HG02973 (cell line): ENCODE results near the gene DNMT3A.

Experiments
- ATAC-seq: cut with Tn5 transposase; IDR thresholded peaks from one replicate; pipeline ENCODE4 v1.9.1; 2021; ENCODE audit warnings: moderate library complexity; ENCODE audit not compliant: unreplicated experiment

DNMT3A gene

GRCh38 chr2:25245141-25245540, 96.6 kb downstream of the DNMT3A start:
- no peak for ATAC-seq

DNA sequence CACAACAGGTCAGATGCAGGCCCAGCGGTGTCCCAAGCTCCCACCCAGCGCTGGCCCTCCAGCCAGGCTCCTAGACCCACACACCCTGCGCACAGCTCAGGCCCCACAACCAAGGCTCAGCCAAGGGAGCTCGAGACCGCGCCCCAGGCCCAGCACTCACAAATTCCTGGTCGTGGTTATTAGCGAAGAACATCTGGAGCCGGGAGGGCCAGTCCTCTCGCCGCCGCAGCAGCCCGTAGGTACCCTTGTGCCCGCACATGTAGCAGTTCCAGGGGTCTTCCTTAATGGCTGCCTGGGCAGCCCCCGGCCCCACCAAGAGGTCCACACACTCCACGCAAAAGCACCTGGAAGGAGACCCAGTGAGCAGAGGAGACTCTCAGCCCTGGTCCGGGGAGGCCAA, 97.7 kb downstream of the DNMT3A start:
- ATAC-seq: no peak

- ATAC-seq: no peak
These were observed 100.3 kb downstream of the DNMT3A start for GRCh38 chr2:25241452-25241851.

DNA sequence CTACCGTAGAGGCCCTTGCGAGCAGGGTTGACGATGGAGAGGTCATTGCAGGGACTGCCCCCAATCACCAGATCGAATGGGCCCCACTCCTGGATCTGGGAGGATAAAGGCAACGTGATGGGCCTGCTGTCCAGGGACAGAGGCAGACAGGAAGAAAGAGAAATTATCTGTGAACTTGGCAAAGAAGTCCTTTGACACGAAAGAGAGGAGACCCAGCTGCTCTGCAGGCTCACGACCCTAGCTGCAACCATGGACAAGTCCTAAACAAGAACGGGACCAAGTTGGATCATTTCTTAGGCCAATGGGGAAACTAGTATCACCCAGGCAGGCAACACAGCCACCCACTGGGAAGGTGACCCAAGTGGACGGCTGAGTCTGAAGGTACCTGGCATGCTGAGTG, 101.1 kb downstream of the DNMT3A start:
- ATAC-seq: no peak

- ATAC-seq: no peak
These were observed 102.8 kb downstream of the DNMT3A start for GRCh38 chr2:25238920-25239319.

- ATAC-seq: no peak
These were observed 104.0 kb downstream of the DNMT3A start for GRCh38 chr2:25237764-25238163.

- ATAC-seq: no peak
These were observed 105.0 kb downstream of the DNMT3A start for GRCh38 chr2:25236736-25237135.

DNA sequence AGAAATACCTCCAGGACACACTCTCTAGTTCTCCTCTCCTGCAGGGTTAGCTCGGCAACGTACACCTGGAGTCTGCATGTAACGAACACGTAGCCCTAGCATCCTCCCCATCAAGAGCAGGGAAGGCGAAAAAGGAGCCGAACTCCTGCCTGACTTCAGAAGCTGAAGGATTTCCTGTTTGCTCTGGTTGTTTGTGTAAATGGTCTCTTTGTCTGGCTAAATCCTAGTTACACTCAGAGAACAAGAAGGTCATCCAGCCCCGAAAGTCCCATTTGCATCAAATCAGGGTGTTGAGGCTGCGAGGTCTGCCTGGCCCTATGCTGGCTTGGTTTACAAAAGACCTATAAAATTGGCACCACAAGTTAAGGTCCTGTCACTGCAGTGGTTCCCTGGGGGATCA, 107.0 kb downstream of the DNMT3A start:
- ATAC-seq: no peak

- no peak for ATAC-seq
These were observed 107.7 kb downstream of the DNMT3A start for GRCh38 chr2:25233916-25234605.

DNA sequence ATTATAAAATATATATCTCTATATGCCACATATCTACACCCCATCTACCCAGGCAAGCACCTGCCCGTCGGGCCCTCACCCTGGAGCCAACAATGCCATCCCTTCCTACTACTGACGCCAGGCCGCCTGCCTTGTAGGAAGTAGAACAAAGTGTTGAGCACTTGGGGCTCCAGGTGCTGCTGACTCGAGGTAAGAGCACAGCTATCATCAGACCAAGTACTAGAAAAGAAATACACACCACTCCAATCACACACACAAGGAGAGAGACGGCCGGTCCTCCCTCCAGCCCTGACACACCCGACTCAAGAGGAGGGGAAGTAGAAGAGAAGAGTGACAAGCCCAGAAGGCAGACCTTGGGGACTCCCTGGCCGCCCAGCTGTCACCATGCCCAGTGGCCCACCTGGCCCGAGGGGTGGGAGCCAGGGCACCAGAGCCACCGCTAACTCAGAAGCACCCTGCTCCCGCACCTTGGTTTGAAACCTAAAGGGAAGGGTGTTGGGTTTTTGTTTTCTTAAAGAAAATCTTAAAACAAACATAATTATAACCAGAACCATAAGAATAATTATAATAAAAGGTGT, 109.4 kb downstream of the DNMT3A start:
- ATAC-seq: no peak

- no peak for ATAC-seq
These were observed 110.8 kb downstream of the DNMT3A start for GRCh38 chr2:25230948-25231311.

DNA sequence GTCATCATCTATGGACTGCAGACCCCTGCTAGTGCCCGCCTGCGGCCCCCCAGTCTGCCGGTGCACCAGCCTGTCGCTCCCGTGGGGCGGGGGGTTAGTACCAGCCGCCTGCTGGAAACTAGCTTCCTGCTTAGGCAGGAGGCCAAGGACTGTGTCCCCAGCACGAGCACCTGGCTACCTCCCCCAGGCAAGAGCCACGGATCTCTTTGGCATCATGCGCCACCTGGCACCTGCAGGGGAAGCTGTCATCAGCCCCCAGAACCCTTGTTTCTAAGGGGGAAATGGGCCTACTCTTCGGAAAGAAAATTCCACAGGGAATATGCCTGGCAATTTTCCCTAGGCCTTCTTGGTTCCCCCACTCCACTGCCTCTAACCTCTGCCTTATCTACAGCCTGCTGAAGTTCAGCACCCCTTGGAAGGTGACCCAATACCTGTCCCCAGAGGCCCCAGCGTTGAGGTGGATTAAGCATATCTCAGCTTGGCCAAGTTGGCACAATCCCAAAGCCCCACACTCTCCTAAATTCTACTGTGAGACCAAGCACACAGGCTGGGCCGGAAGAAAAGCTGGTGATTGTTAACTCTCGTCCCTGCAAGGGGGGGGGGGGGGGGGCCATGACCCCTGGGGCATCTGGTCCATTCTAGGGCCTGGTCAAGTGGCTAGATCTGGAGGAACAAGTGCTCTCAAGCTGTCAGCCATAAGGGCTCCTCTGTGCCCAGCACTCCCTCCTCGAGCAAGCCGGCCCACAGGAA, 111.4 kb downstream of the DNMT3A start:
- ATAC-seq: no peak

GRCh38 chr2:25229279-25230197, 112.2 kb downstream of the DNMT3A start:
- no peak for ATAC-seq

GRCh38 chr2:25228848-25229278, 112.9 kb downstream of the DNMT3A start:
- ATAC-seq: no peak

DNA sequence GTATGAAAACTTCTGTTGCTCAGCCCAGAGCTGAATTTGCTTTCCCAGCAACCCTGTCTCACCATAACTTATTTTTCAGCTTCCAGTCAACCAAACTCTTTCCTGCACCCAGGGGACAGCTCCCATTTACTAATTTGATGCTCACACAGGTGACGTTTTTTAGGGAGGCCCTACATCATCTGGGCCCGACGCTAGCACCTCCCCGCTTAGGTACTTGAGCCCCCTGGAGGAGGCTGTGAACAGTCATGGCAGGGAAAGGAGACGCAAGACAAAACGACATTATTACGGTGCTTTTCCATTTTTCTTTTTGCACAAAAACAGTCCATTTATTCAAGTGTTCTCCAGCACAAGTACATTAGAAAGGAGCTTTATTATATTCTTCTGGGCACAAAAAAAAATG, 114.1 kb downstream of the DNMT3A start:
- ATAC-seq: no peak

GRCh38 chr2:25226827-25227226, 114.9 kb downstream of the DNMT3A start:
- ATAC-seq: no peak

DNA sequence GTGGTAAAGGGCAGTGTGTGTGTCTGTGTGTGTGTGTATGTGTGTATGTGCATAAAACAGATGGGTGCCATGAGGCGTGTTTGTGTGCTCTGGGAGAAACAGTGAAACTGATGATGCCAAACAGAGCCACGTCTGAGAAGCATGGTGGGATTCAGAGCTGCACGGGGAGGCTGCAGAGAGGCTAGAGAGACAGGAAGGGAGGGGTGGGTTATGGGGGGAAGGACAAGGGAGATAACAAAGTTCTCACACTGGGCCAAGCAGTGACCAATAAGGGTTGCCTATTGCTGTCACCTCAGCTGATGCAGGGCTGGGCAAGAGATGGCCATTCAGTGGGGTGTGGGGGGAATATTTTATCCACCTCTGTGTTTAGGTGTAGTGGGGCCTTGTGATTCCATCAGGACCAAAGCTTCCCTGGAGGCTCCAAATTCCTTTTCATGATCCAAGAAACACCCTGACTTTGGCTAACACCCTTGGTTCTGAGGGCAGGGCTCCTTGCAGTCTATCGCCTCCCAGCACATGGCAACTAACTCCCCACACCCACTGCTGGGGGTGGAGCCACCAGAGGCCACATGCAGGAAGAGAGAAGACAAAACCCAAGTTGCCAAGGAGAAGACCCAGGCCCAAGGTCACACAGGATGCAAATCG, 119.1 kb downstream of the DNMT3A start:
- ATAC-seq: no peak

GRCh38 chr2:25221579-25221978, 120.1 kb downstream of the DNMT3A start:
- ATAC-seq: no peak

- ATAC-seq: no peak
These were observed 121.4 kb downstream of the DNMT3A start for GRCh38 chr2:25220313-25220712.

DNA sequence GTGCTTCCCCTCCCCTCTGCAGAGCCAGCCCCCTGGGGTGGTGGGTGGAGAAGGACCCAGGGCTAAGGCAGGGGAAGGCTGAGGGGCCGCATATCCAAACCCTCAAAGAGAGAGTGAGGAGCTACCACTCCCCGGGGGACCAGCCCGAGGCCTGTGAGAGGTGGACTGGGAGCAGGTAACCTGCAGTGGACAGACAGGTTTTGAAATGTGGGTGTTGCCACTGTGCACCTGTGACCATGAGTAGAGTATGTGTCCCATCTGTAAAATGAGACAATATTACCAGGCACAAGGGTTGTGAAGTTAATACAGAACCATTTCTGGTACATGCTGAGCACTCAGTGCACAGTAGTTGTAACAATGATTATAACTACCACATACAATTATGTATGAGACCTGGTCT, 122.1 kb downstream of the DNMT3A start:
- ATAC-seq: no peak

GRCh38 chr2:25218100-25218499, 123.6 kb downstream of the DNMT3A start:
- no peak for ATAC-seq
